ENCODE data around the gene LGR5. TPM values are rescaled to one million over a fixed set of nuclear protein-coding genes. Genes with fewer than 3 reads are reported as not detected.

Gene LGR5
- total and polyA plus RNA-seq, 2 of the 4 experiments (the other 2 are of a cell fraction), result not detected

- Histone ChIP-seq H3K9ac (ENCODE audit: low read depth, low read length) (no peak overlapping the region), H4K91ac (ENCODE audit: insufficient read depth, low read depth, low read length) (no peak overlapping the region), H4K5ac (ENCODE audit: low read depth, low read length) (no peak overlapping the region), H3K27ac (ENCODE audit: insufficient read depth, low read length) (no peak overlapping the region), H2AK5ac (ENCODE audit: low read depth, low read length) (no peak overlapping the region), H2AK9ac (replicated peaks; ENCODE audit: low read depth, low read length, poor library complexity) (no peak overlapping the region), H2BK5ac (ENCODE audit: low read depth, low read length, poor library complexity, severe bottlenecking) (no peak overlapping the region), H3K36me3 (ENCODE audit: control insufficient read depth, insufficient read depth, low read length) (no peaks in the 10 kb centered on the region), H3K4me2 (ENCODE audit: low read depth, low read length) (no peak overlapping the region), H2BK120ac (ENCODE audit: low read depth, low read length) (no peak overlapping the region), H3K9me1 (ENCODE audit: insufficient read depth, low read length) (no peaks in the 10 kb centered on the region), H3K9me3 (ENCODE audit: control insufficient read depth, insufficient read depth, low read length) (no peaks in the 10 kb centered on the region), H3K4ac (ENCODE audit: low read depth, low read length) (no peak overlapping the region), H2BK20ac (ENCODE audit: low read depth, low read length) (no peak overlapping the region), H2BK15ac (ENCODE audit: low read depth, low read length) (no peak overlapping the region), H3K14ac (replicated peaks; ENCODE audit: low read depth, low read length) (no peak overlapping the region), H4K20me1 (ENCODE audit: insufficient read depth, low read length) (no peaks in the 10 kb centered on the region), H3K4me3 (ENCODE audit: insufficient read depth, low read depth, low read length) (no peak overlapping the region), H3K23ac (ENCODE audit: low read depth, low read length) (no peak overlapping the region), H2AFZ (replicated peaks; ENCODE audit: low read length, poor library complexity) (no peak overlapping the region), H3K56ac (ENCODE audit: extremely low read depth, insufficient read depth, low read length) (no peak overlapping the region), H4K8ac (ENCODE audit: low read depth in 2 of 2, low read length in 2 of 2) (no peak overlapping the region), H3K79me1 (ENCODE audit: low read depth in 1 of 2, low read length in 2 of 2) (no peaks in the 10 kb centered on the region), H3K18ac (ENCODE audit: low read depth, low read length) (no peak overlapping the region), H3K27me3 (ENCODE audit: control insufficient read depth, insufficient read depth, low read length) (no peaks in the 10 kb centered on the region; the same call in 1 of the 2 replicates), H3K4me1 (ENCODE audit: control insufficient read depth, insufficient read depth, low read length) (no peaks in the 10 kb centered on the region)
- in situ Hi-C loops (cut with MboI; ENCODE audit: low sequenced_read_pairs), result no loop called here
- no CpG with 5 or more reads among the region's 4 CpGs for WGBS, 2 experiments (ENCODE audit: extremely low coverage in 2 of 2, insufficient read length in 1 of 2)
- ChIA-PET CTCF (no interaction called here), POLR2A (ENCODE audit: unreplicated experiment) (no interaction called here)
- TF ChIP-seq CHD1 (IDR thresholded peaks at IDR 0.05; ENCODE audit: low read depth, low read length), result no peak
- no peak for TF ChIP-seq RAD21 (IDR thresholded peaks at IDR 0.05; ENCODE audit: low read length)
- TF ChIP-seq MXI1 (IDR thresholded peaks at IDR 0.05; ENCODE audit: borderline replicate concordance, low read depth, low read length), result no peak
- no peak for TF ChIP-seq MAZ (IDR thresholded peaks at IDR 0.05; ENCODE audit: borderline replicate concordance, low read depth, low read length)
- no peak for TF ChIP-seq SMC3 (IDR thresholded peaks at IDR 0.05; ENCODE audit: low read depth, low read length)
- no peak for TF ChIP-seq USF2 (IDR thresholded peaks at IDR 0.05; ENCODE audit: low read depth, low read length)
- TF ChIP-seq CTCF (conservative IDR thresholded peaks at IDR 0.05; ENCODE audit: low read depth, low read length), result no peak
- no peak for TF ChIP-seq RFX5 (IDR thresholded peaks at IDR 0.05; ENCODE audit: low read depth, low read length)
- DNase-seq, result no peak
- BruUV-seq (replicated peaks), result no TSS peak
- ATAC-seq (ENCODE audit: low read depth), result no peak
- intact Hi-C loops (cut with micrococcal nuclease), result no loop called here
- dilution Hi-C loops (cut with HindIII; ENCODE audit: low sequenced_read_pairs, unreplicated experiment), result no loop called here
These were observed 81.5 kb downstream of the LGR5 start for GRCh38 chr12:71521125-71521524.

All from IMR-90 (cell line).